SK-N-SH treated with all-trans-retinoic acid at 6 μM for 48 hours (cell line): ENCODE data around the gene HIF3A.

Source experiments
- ATAC-seq: fragments of 200-7000 bp; cut with Tn5 transposase; 3 replicates; pipeline ENCODE4 v1.9.1; 2020; ENCODE audit warnings: mild to moderate bottlenecking, moderate library complexity
- ARNTL ChIP-seq: fragments of 450-650 bp; formaldehyde crosslinking; IDR thresholded peaks from 2 replicates; pipeline ENCODE4 v1.5.0; 2020; ENCODE audit warnings: low read depth, mild to moderate bottlenecking, moderate library complexity, borderline replicate concordance
- BACH2 ChIP-seq: fragments of 250-450 bp; sonication (Bioruptor Pico); IDR thresholded peaks from 2 replicates; pipeline ENCODE4 v1.9.0; 2021; ENCODE audit warnings: mild to moderate bottlenecking, borderline replicate concordance
- CSDC2 ChIP-seq: fragments of 250-450 bp; sonication (Bioruptor Pico); IDR thresholded peaks from 2 replicates; pipeline ENCODE4 v1.5.0; 2020; ENCODE audit warnings: mild to moderate bottlenecking, moderate library complexity
- ESRRG ChIP-seq: fragments of 250-450 bp; sonication (Bioruptor Pico); IDR thresholded peaks from 2 replicates; pipeline ENCODE4 v1.6.1; 2021; ENCODE audit warnings: mild to moderate bottlenecking
- GLIS3 ChIP-seq: fragments of 250-450 bp; sonication (Bioruptor Pico); IDR thresholded peaks from 2 replicates; pipeline ENCODE4 v1.5.0; 2020; ENCODE audit warnings: mild to moderate bottlenecking, moderate library complexity
- ISL1 ChIP-seq: fragments of 250-450 bp; sonication (Bioruptor Pico); IDR thresholded peaks from 2 replicates; pipeline ENCODE4 v2.1.2; 2022; ENCODE audit warnings: mild to moderate bottlenecking, moderate library complexity
- OSR1 ChIP-seq: fragments of 250-450 bp; sonication (Bioruptor Pico); IDR thresholded peaks from 2 replicates; pipeline ENCODE4 v1.8.0; 2022; ENCODE audit warnings: moderate library complexity, mild to moderate bottlenecking, inconsistent platforms
- PPARA ChIP-seq: fragments of 250-450 bp; sonication (Bioruptor Pico); IDR thresholded peaks from 2 replicates; pipeline ENCODE4 v1.5.0; 2020; ENCODE audit warnings: mild to moderate bottlenecking, borderline replicate concordance
- RARB ChIP-seq: fragments of 250-450 bp; sonication (Bioruptor Pico); IDR thresholded peaks from 2 replicates; pipeline ENCODE4 v1.8.0; 2021; ENCODE audit warnings: mild to moderate bottlenecking, moderate library complexity
- SNAI2 ChIP-seq: fragments of 250-450 bp; sonication (Bioruptor Pico); IDR thresholded peaks from 2 replicates; pipeline ENCODE4 v1.5.0; 2020; ENCODE audit warnings: mild to moderate bottlenecking, moderate library complexity
- TCF4 ChIP-seq: fragments of 250-450 bp; sonication (Bioruptor Pico); IDR thresholded peaks from 2 replicates; pipeline ENCODE4 v1.8.0; 2021; ENCODE audit warnings: mild to moderate bottlenecking, moderate library complexity, borderline replicate concordance
- ZC3H10 ChIP-seq: fragments of 250-450 bp; sonication (Bioruptor Pico); IDR thresholded peaks from 2 replicates; pipeline ENCODE4 v1.5.1; 2021; ENCODE audit warnings: mild to moderate bottlenecking, moderate library complexity
- ZFP3 ChIP-seq: fragments of 250-450 bp; sonication (Bioruptor Pico); IDR thresholded peaks from 2 replicates; pipeline ENCODE4 v1.5.0; 2020; ENCODE audit warnings: mild to moderate bottlenecking, moderate library complexity
- ZFP30 ChIP-seq: fragments of 450-650 bp; formaldehyde crosslinking; IDR thresholded peaks from 2 replicates; pipeline ENCODE4 v1.5.0; 2022; ENCODE audit warnings: mild to moderate bottlenecking, moderate library complexity
- ZNF565 ChIP-seq: fragments of 450-650 bp; formaldehyde crosslinking; conservative IDR thresholded peaks from 2 replicates; pipeline ENCODE4 v1.5.0; 2020; ENCODE audit warnings: low read depth, mild to moderate bottlenecking, moderate library complexity
- ZNF70 ChIP-seq: fragments of 450-650 bp; formaldehyde crosslinking; IDR thresholded peaks from 2 replicates; pipeline ENCODE4 v1.5.0; 2020; ENCODE audit warnings: mild to moderate bottlenecking, moderate library complexity
- ZNF8 ChIP-seq: fragments of 450-650 bp; formaldehyde crosslinking; IDR thresholded peaks from 2 replicates; pipeline ENCODE4 v1.5.0; 2020; ENCODE audit warnings: mild to moderate bottlenecking, moderate library complexity
- TF ChIP-seq, protein P1 (sequence below): fragments of 250-450 bp; sonication (Bioruptor Pico); IDR thresholded peaks from 2 replicates; pipeline ENCODE4 v1.8.0; 2021; ENCODE audit warnings: low read depth, mild to moderate bottlenecking, moderate library complexity, borderline replicate concordance
- TF ChIP-seq, protein P2 (sequence below): fragments of 250-450 bp; sonication (Bioruptor Pico); IDR thresholded peaks from 2 replicates; pipeline ENCODE4 v1.5.1; 2020; ENCODE audit warnings: low read depth, mild to moderate bottlenecking, moderate library complexity
- TF ChIP-seq, protein P3 (sequence below): fragments of 250-450 bp; sonication (Bioruptor Pico); IDR thresholded peaks from 2 replicates; pipeline ENCODE4 v1.8.0; 2020; ENCODE audit warnings: mild to moderate bottlenecking, moderate library complexity, borderline replicate concordance
- TF ChIP-seq, protein P4 (sequence below): fragments of 250-450 bp; sonication (Bioruptor Pico); IDR thresholded peaks from 2 replicates; pipeline ENCODE4 v1.5.1; 2021; ENCODE audit warnings: mild to moderate bottlenecking, moderate library complexity
- TF ChIP-seq, protein P5 (sequence below): fragments of 250-450 bp; sonication (Bioruptor Pico); IDR thresholded peaks from 2 replicates; pipeline ENCODE4 v1.5.0; 2020; ENCODE audit warnings: mild to moderate bottlenecking, moderate library complexity

Gene HIF3A

DNA sequence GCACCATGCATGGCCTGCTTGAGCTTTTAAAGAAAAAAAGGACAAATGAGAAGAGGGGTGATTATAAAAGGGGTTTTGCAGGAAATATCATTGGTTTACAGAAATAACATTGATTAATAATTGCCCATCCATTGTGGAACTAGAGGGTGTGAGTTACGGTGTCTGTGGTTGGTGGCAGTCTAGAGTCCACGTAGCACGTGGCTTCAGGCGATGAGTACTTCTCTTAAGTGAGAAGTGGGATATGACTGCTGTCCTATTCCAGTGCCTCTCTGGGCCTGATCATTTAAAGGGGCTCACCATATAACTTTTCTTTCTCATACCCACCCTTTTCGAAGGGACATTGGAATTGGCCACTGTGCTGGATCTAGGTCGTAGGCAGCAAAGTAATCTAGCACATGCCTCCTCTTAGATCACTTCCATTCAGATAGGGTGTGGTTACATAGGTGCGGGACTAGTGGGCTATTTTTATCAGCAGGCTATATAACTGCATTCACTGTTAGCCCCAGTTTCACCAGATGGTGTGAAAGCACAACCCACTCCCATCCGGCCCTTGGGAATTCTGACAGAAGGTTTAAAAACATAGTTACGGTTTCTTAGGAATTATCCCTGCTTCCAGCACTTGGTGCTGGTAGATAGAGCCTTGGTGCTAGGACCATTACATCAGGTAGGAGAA, 69.9 kb downstream of the HIF3A start:
- no peak for TF ChIP-seq CSDC2 (CRISPR knock-in tag)
- TF ChIP-seq ZNF565 = no peak
- TF ChIP-seq, protein P1, sequence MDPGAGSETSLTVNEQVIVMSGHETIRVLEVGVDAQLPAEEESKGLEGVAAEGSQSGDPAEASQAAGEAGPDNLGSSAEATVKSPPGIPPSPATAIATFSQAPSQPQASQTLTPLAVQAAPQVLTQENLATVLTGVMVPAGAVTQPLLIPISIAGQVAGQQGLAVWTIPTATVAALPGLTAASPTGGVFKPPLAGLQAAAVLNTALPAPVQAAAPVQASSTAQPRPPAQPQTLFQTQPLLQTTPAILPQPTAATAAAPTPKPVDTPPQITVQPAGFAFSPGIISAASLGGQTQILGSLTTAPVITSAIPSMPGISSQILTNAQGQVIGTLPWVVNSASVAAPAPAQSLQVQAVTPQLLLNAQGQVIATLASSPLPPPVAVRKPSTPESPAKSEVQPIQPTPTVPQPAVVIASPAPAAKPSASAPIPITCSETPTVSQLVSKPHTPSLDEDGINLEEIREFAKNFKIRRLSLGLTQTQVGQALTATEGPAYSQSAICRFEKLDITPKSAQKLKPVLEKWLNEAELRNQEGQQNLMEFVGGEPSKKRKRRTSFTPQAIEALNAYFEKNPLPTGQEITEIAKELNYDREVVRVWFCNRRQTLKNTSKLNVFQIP (CRISPR knock-in tag) = no peak
- no peak for TF ChIP-seq ZFP30 (CRISPR knock-in tag)
- TF ChIP-seq ARNTL = no peak
- no peak for TF ChIP-seq TCF4
- TF ChIP-seq ZNF8 (CRISPR knock-in tag) = no peak
- TF ChIP-seq ISL1 (CRISPR knock-in tag) = no peak
- no peak for TF ChIP-seq PPARA
- TF ChIP-seq, protein P2, sequence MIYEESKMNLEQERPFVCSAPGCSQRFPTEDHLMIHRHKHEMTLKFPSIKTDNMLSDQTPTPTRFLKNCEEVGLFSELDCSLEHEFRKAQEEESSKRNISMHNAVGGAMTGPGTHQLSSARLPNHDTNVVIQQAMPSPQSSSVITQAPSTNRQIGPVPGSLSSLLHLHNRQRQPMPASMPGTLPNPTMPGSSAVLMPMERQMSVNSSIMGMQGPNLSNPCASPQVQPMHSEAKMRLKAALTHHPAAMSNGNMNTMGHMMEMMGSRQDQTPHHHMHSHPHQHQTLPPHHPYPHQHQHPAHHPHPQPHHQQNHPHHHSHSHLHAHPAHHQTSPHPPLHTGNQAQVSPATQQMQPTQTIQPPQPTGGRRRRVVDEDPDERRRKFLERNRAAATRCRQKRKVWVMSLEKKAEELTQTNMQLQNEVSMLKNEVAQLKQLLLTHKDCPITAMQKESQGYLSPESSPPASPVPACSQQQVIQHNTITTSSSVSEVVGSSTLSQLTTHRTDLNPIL (CRISPR knock-in tag) = no peak
- TF ChIP-seq ZNF70 (CRISPR knock-in tag) = no peak
- TF ChIP-seq ZFP3 = no peak
- no peak for ATAC-seq

GRCh38 chr19:46367426-46367825, 70.6 kb downstream of the HIF3A start:
- no peak for ATAC-seq

More at GRCh38 chr19:46367426-46367825, 70.6 kb downstream of the HIF3A start:
- TF ChIP-seq, protein P2 (CRISPR knock-in tag) = no peak
- no peak for TF ChIP-seq ZNF8 (CRISPR knock-in tag)
- no peak for TF ChIP-seq ZNF565
- no peak for TF ChIP-seq ESRRG (CRISPR knock-in tag)
- TF ChIP-seq, protein P3, sequence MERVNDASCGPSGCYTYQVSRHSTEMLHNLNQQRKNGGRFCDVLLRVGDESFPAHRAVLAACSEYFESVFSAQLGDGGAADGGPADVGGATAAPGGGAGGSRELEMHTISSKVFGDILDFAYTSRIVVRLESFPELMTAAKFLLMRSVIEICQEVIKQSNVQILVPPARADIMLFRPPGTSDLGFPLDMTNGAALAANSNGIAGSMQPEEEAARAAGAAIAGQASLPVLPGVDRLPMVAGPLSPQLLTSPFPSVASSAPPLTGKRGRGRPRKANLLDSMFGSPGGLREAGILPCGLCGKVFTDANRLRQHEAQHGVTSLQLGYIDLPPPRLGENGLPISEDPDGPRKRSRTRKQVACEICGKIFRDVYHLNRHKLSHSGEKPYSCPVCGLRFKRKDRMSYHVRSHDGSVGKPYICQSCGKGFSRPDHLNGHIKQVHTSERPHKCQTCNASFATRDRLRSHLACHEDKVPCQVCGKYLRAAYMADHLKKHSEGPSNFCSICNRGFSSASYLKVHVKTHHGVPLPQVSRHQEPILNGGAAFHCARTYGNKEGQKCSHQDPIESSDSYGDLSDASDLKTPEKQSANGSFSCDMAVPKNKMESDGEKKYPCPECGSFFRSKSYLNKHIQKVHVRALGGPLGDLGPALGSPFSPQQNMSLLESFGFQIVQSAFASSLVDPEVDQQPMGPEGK (CRISPR knock-in tag) = no peak
- no peak for TF ChIP-seq ISL1 (CRISPR knock-in tag)
- no peak for TF ChIP-seq ZC3H10
- TF ChIP-seq CSDC2 (CRISPR knock-in tag) = no peak
- no peak for TF ChIP-seq ZFP30 (CRISPR knock-in tag)
- TF ChIP-seq, protein P4, sequence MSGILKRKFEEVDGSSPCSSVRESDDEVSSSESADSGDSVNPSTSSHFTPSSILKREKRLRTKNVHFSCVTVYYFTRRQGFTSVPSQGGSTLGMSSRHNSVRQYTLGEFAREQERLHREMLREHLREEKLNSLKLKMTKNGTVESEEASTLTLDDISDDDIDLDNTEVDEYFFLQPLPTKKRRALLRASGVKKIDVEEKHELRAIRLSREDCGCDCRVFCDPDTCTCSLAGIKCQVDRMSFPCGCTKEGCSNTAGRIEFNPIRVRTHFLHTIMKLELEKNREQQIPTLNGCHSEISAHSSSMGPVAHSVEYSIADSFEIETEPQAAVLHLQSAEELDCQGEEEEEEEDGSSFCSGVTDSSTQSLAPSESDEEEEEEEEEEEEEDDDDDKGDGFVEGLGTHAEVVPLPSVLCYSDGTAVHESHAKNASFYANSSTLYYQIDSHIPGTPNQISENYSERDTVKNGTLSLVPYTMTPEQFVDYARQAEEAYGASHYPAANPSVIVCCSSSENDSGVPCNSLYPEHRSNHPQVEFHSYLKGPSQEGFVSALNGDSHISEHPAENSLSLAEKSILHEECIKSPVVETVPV (CRISPR knock-in tag) = no peak
- no peak for TF ChIP-seq TCF4
- TF ChIP-seq, protein P1 (CRISPR knock-in tag) = no peak
- no peak for TF ChIP-seq GLIS3 (CRISPR knock-in tag)
- TF ChIP-seq OSR1 (CRISPR knock-in tag) = no peak
- TF ChIP-seq RARB (CRISPR knock-in tag) = no peak
- TF ChIP-seq, protein P5, sequence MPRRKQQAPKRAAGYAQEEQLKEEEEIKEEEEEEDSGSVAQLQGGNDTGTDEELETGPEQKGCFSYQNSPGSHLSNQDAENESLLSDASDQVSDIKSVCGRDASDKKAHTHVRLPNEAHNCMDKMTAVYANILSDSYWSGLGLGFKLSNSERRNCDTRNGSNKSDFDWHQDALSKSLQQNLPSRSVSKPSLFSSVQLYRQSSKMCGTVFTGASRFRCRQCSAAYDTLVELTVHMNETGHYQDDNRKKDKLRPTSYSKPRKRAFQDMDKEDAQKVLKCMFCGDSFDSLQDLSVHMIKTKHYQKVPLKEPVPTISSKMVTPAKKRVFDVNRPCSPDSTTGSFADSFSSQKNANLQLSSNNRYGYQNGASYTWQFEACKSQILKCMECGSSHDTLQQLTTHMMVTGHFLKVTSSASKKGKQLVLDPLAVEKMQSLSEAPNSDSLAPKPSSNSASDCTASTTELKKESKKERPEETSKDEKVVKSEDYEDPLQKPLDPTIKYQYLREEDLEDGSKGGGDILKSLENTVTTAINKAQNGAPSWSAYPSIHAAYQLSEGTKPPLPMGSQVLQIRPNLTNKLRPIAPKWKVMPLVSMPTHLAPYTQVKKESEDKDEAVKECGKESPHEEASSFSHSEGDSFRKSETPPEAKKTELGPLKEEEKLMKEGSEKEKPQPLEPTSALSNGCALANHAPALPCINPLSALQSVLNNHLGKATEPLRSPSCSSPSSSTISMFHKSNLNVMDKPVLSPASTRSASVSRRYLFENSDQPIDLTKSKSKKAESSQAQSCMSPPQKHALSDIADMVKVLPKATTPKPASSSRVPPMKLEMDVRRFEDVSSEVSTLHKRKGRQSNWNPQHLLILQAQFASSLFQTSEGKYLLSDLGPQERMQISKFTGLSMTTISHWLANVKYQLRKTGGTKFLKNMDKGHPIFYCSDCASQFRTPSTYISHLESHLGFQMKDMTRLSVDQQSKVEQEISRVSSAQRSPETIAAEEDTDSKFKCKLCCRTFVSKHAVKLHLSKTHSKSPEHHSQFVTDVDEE (CRISPR knock-in tag) = no peak
- TF ChIP-seq BACH2 = no peak
- no peak for TF ChIP-seq SNAI2
